Spleen (tissue), 7 donors: ENCODE results near the gene AGAP4.
"Not testable (repeated sequence)": the region's sequence is repeated elsewhere in the genome, so short reads cannot be mapped to it uniquely, and the experiment has no call there.

Experiments
- CTCF ChIP-seq, 11 experiments: fragments of 200-600 bp in 7 of 11; fragments of 450-650 bp in 4 of 11; sonication (generic) in 4 of 11; IDR thresholded peaks in 8 of 11; conservative IDR thresholded peaks in 3 of 11; 1 replicate in 7 of 11; 2 replicates in 4 of 11; pipeline versions ENCODE4 v1.4.0 to v1.8.0; 2016 to 2021; ENCODE audit warnings: antibody characterized with exemption in 11 of 11, inconsistent platforms in 4 of 11, mild to moderate bottlenecking in 1 of 11
- POLR2A ChIP-seq, 3 donors: fragments of 450-650 bp; IDR thresholded peaks; one replicate each; pipeline ENCODE4 v1.5.1; 2017; ENCODE audit warnings: antibody characterized with exemption in 3 of 3, mild to moderate bottlenecking in 1 of 3
- POLR2AphosphoS5 ChIP-seq, 3 donors: sonication (generic); formaldehyde crosslinking; IDR thresholded peaks; one replicate each; pipeline ENCODE4 v1.5.1; 2017; ENCODE audit warnings: antibody characterized with exemption in 3 of 3
- donor health status: DM: no; HTN: no; CAD: no; lungs with moderate emphysema.
- donor health status: DM: no; HTN: no; CAD: no.
- donor health status: DM: no; HTN: no; CAD: no.

- not testable (repeated sequence) for TF ChIP-seq CTCF (IDR thresholded peaks at IDR 0.05 in 8 of 11, conservative IDR thresholded peaks at IDR 0.05 in 3 of 11); POLR2AphosphoS5 (IDR thresholded peaks at IDR 0.05); POLR2A (IDR thresholded peaks at IDR 0.05)
Measured at GRCh38 chr10:45865404-45865803, 18.1 kb upstream of the AGAP4 start.
